ENCODE measurements around the gene VAMP1. TPM values are rescaled to one million over a fixed set of nuclear protein-coding genes. Genes with fewer than 3 reads are reported as not detected.
A peak's percentile ranks its signal among the peaks of the same experiment; 100 is the strongest.

The VAMP1 gene
- total and polyA plus RNA-seq, 9 of the 15 experiments (the other 6 are each of a cell fraction or from before 2014, with no cell fraction given), result 0.76 to 13.2 (median 4.2) TPM

GRCh38 chr12:6470375-6471163 lies at the start of gene VAMP1 (continued):
- TF ChIP-seq REST (IDR thresholded peaks at IDR 0.05; ENCODE audit: borderline replicate concordance) (peak; percentile 30; the same call in 1 of the 2 replicates), REST (CRISPR knock-in tag; IDR thresholded peaks at IDR 0.05; ENCODE audit: low read depth) (no peak), ILK (tag; IDR thresholded peaks at IDR 0.05; ENCODE audit: borderline replicate concordance, low read depth) (no peak), CAMTA2 (CRISPR knock-in tag; conservative IDR thresholded peaks at IDR 0.05) (no peak), VEZF1 (CRISPR knock-in tag; IDR thresholded peaks at IDR 0.05) (peak; percentile 78), LCOR (CRISPR knock-in tag; IDR thresholded peaks at IDR 0.05) (peak; percentile 48; the same call in 1 of the 2 replicates), ARID1B (IDR thresholded peaks at IDR 0.05) (no peak), NEUROD1 (IDR thresholded peaks at IDR 0.05; ENCODE audit: borderline replicate concordance, low read depth, low read length, partially characterized antibody) (peak; percentile 72), PKNOX1 (IDR thresholded peaks at IDR 0.05) (peak; percentile 98), ZFP91 (CRISPR knock-in tag; IDR thresholded peaks at IDR 0.05) (no peak), MITF (IDR thresholded peaks at IDR 0.05) (no peak)
